SK-N-SH (cell line): Measurements from ENCODE around the gene PLTP.

Experiments
- CHD2 ChIP-seq: fragments of 150-350 bp; IDR thresholded peaks from 2 replicates; pipeline ENCODE4 v1.6.1; 2018; ENCODE audit warnings: low read length; ENCODE audit not compliant: partially characterized antibody
- EZH2phosphoT487 ChIP-seq: fragments of 200-600 bp; sonication (generic); IDR thresholded peaks from 2 replicates; pipeline ENCODE4 v1.6.1; 2017; ENCODE audit warnings: low read depth, mixed run types, mild to moderate bottlenecking, antibody characterized with exemption, moderate library complexity, borderline replicate concordance
- GABPA ChIP-seq: IDR thresholded peaks from 2 replicates; pipeline ENCODE4 v1.4.0; 2012; ENCODE audit warnings: low read depth, mild to moderate bottlenecking
- RFX5 ChIP-seq: IDR thresholded peaks from 2 replicates; pipeline ENCODE4 v1.6.1; 2012; ENCODE audit warnings: mild to moderate bottlenecking, improper control_type of control experiment, low read length
- SMC3 ChIP-seq: IDR thresholded peaks from 2 replicates; pipeline ENCODE4 v1.6.1; 2012; ENCODE audit warnings: low read depth, low read length, improper control_type of control experiment
- ZBTB33 ChIP-seq: IDR thresholded peaks from 2 replicates; pipeline ENCODE4 v1.4.0; 2012; ENCODE audit warnings: low read depth, borderline replicate concordance
- TF ChIP-seq, protein P1 (sequence below): fragments of 200-600 bp; sonication (generic); IDR thresholded peaks from 2 replicates; pipeline ENCODE4 v1.6.1; 2017; ENCODE audit warnings: antibody characterized with exemption, mild to moderate bottlenecking, moderate library complexity

GRCh38 chr20:45944965-45945677 is 33.2 kb upstream of the PLTP start:
- TF ChIP-seq, protein P1, sequence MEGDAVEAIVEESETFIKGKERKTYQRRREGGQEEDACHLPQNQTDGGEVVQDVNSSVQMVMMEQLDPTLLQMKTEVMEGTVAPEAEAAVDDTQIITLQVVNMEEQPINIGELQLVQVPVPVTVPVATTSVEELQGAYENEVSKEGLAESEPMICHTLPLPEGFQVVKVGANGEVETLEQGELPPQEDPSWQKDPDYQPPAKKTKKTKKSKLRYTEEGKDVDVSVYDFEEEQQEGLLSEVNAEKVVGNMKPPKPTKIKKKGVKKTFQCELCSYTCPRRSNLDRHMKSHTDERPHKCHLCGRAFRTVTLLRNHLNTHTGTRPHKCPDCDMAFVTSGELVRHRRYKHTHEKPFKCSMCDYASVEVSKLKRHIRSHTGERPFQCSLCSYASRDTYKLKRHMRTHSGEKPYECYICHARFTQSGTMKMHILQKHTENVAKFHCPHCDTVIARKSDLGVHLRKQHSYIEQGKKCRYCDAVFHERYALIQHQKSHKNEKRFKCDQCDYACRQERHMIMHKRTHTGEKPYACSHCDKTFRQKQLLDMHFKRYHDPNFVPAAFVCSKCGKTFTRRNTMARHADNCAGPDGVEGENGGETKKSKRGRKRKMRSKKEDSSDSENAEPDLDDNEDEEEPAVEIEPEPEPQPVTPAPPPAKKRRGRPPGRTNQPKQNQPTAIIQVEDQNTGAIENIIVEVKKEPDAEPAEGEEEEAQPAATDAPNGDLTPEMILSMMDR = no peak
- TF ChIP-seq SMC3 (no peak), EZH2phosphoT487 (no peak), CHD2 (no peak), RFX5 (no peak), ZBTB33 (no peak), GABPA (no peak)
